Right lobe of liver (tissue), 6 donors: ENCODE results near the gene CDH13. TPM values are rescaled to one million over a fixed set of nuclear protein-coding genes. Genes with fewer than 3 reads are reported as not detected.

Experiments used
- ATAC-seq, 4 donors: fragments of 200-7000 bp; cut with Tn5 transposase; one replicate each; pipeline ENCODE4 v1.9.1; 2020; ENCODE audit warnings: mild to moderate bottlenecking in 4 of 4, moderate library complexity in 4 of 4
- DNase-seq, 3 donors: peaks; one replicate each; pipeline ENCODE4 v3.0.0-alpha.2; 2020
- H3K27ac ChIP-seq, 3 donors: fragments of 200-600 bp; one replicate each; pipeline ENCODE4 v1.8.0; 2022
- H3K27me3 ChIP-seq, 2 donors: fragments of 200-600 bp; one replicate each; pipeline ENCODE4 v1.8.0; 2022
- H3K36me3 ChIP-seq, 4 donors: fragments of 200-600 bp; sonication (generic) in 1 of 4; one replicate each; pipeline versions ENCODE4 v1.5.1 to v1.8.0; 2017 to 2022; ENCODE audit warnings: control low read depth in 1 of 4
- H3K4me1 ChIP-seq, 4 donors: fragments of 200-600 bp; sonication (generic) in 1 of 4; one replicate each; pipeline versions ENCODE4 v1.5.1 to v1.8.0; 2017 to 2022; ENCODE audit warnings: control low read depth in 1 of 4
- H3K4me3 ChIP-seq, 3 donors: fragments of 200-600 bp; one replicate each; pipeline ENCODE4 v1.8.0; 2022
- H3K9me3 ChIP-seq, 4 donors: fragments of 200-600 bp; sonication (generic) in 1 of 4; one replicate each; pipeline versions ENCODE4 v1.5.1 to v1.8.0; 2017 to 2022; ENCODE audit warnings: control low read depth in 1 of 4
- POLR2A ChIP-seq: fragments of 450-650 bp; IDR thresholded peaks from one replicate; pipeline ENCODE4 v1.6.1; 2017; ENCODE audit warnings: antibody characterized with exemption, mild to moderate bottlenecking
- WGBS: methylation state at CpG from one replicate; pipeline ENCODE4 v1.1.6; 2018; ENCODE audit warnings: low coverage, low lambda C conversion rate; ENCODE audit not compliant: insufficient coverage; ENCODE audit errors: missing lambda C conversion rate; 5-methylcytosine and 5-hydroxymethylcytosine counted together
- intact Hi-C, 2 donors: fragments of 100-400 bp; cut with DNase I; formaldehyde crosslinking; loops; one replicate each; pipeline versions ENCODE4 v1.11.2 to v1.14.1; 2022
- total RNA-seq, 6 experiments: library from RNA; depleted of rRNA in 2 of 6; stranded (reverse); fragments of >200 nt in 2 of 6; fragmentation: NEBNext Ultra II Directional in 3 of 6; extraction: Animal tissue kit (Norgen Biotek cat#: 25700) in 3 of 6; gene quantifications; one replicate each; pipeline versions ENCODE4 v1.1.0 to v1.2.4, GENCODE V29; 2016 to 2023
- TF ChIP-seq, protein P1 (sequence below), 4 donors: fragments of 200-600 bp in 3 of 4; fragments of 450-650 bp in 1 of 4; IDR thresholded peaks; one replicate each; pipeline versions ENCODE4 v1.5.1 to v1.8.0; 2016 to 2022; ENCODE audit warnings: antibody characterized with exemption in 4 of 4, mild to moderate bottlenecking in 2 of 4
- donor health status: DM: no; HTN: yes; CAD: no.
- donor health status: DM: no; HTN: no; CAD: no.
- donor health status: DM: no; HTN: no; CAD: no.
- donor health status: DM: no; HTN: yes; CAD: no.
- donor health status: DM: no; HTN: yes; CAD: no.

Gene CDH13
- total RNA-seq, 6 experiments from 2014 or later = 0.13 to 4.6 (median 0.49) TPM

GRCh38 chr16:82643936-82644630, 17.3 kb downstream of the CDH13 start:
- intact Hi-C loops = no loop called here
- WGBS = 55% methylated on average over 9 of the region's 10 CpGs
- no peaks in the 10 kb centered on the region for H3K36me3 ChIP-seq
- no peak overlapping the region for H3K4me3 ChIP-seq
- no peaks in the 10 kb centered on the region for H3K4me1 ChIP-seq
- ATAC-seq (no peak), DNase-seq (no peak)
- H3K27me3 ChIP-seq = no peaks in the 10 kb centered on the region
- no peaks in the 10 kb centered on the region for H3K9me3 ChIP-seq
- no peak overlapping the region for H3K27ac ChIP-seq
- TF ChIP-seq, protein P1, sequence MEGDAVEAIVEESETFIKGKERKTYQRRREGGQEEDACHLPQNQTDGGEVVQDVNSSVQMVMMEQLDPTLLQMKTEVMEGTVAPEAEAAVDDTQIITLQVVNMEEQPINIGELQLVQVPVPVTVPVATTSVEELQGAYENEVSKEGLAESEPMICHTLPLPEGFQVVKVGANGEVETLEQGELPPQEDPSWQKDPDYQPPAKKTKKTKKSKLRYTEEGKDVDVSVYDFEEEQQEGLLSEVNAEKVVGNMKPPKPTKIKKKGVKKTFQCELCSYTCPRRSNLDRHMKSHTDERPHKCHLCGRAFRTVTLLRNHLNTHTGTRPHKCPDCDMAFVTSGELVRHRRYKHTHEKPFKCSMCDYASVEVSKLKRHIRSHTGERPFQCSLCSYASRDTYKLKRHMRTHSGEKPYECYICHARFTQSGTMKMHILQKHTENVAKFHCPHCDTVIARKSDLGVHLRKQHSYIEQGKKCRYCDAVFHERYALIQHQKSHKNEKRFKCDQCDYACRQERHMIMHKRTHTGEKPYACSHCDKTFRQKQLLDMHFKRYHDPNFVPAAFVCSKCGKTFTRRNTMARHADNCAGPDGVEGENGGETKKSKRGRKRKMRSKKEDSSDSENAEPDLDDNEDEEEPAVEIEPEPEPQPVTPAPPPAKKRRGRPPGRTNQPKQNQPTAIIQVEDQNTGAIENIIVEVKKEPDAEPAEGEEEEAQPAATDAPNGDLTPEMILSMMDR (IDR thresholded peaks at IDR 0.05) = no peak
- TF ChIP-seq POLR2A = no peak

DNA sequence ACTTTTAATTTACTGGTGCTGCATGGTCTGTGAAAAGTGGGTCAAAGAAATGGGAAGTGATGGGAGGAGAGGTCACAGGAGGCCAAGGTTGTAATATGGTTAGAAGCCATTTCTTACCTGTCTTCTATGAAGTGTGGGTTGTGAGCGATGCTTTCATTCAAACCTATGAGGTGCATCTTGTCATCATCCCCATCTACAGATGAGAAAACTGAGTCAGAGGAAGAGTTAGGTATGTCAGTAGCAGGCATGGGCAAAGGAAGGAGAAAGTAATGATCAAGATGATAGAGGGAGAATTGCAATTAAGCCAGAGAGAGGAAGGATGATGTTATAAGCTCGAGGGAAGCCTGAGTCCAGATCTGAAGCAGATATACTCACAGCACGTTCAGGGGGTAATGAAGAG, 19.7 kb downstream of the CDH13 start:
- H3K9me3 ChIP-seq = no peaks in the 10 kb centered on the region
- intact Hi-C loops = no loop called here
- no peaks in the 10 kb centered on the region for H3K4me1 ChIP-seq
- no peak for TF ChIP-seq POLR2A
- TF ChIP-seq, protein P1 (IDR thresholded peaks at IDR 0.05) = no peak
- no peak overlapping the region for H3K27ac ChIP-seq
- no peak overlapping the region for H3K4me3 ChIP-seq
- H3K27me3 ChIP-seq = no peaks in the 10 kb centered on the region
- no peaks in the 10 kb centered on the region for H3K36me3 ChIP-seq
- no peak for DNase-seq
- ATAC-seq = no peak
- 57% methylated on average over 3 of the region's 3 CpGs for WGBS

DNA sequence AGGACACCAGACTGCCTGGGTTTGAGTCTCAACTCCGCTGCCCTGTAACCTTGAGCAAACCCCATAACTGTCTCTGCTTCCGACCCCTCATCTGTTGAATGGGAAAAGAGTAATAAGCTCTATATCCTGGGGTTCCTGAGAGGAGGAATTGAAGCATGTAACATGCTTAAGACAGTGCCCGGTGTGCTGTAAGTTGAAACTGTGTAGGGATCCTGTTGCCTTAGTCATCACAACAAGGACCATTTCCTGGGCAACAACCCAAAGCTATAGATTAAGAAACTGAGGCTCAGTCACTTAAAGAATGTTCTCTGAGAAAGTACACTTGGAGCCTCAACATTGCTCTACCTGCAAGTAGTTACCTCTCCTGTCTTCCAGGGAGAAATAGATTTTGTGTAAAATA, 23.0 kb downstream of the CDH13 start:
- Histone ChIP-seq H3K36me3 (no peaks in the 10 kb centered on the region), H3K27ac (no peak overlapping the region), H3K9me3 (no peaks in the 10 kb centered on the region), H3K27me3 (no peaks in the 10 kb centered on the region), H3K4me1 (no peaks in the 10 kb centered on the region), H3K4me3 (no peak overlapping the region)
- WGBS = 25% methylated on average over 2 of the region's 3 CpGs
- no peak for TF ChIP-seq POLR2A
- TF ChIP-seq, protein P1 (IDR thresholded peaks at IDR 0.05) = no peak
- DNase-seq = no peak
- no peak for ATAC-seq
- intact Hi-C loops = no loop called here

DNA sequence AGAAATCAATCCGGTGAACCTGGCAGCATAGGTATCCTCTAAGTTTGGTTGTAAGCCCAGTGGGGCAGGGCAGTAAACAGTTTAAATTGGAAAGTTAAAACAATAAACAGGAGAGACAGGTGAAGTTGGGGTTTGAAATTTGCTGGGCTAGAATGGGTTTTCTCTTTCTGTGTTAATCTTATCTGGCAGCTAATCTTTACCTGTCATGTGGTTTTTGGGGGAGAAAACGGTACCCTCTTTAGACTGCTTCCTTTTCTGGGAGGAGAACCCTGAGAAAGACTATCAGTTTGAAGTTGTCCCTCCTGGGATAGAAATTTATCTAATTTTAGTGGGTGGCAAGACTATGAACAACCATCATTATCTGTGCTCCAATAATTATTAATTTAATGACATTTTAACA, 24.0 kb downstream of the CDH13 start:
- ATAC-seq (no peak), DNase-seq (no peak)
- H3K4me1 ChIP-seq = no peaks in the 10 kb centered on the region
- H3K4me3 ChIP-seq = no peak overlapping the region
- intact Hi-C loops = no loop called here
- no peak overlapping the region for H3K27ac ChIP-seq
- H3K9me3 ChIP-seq = no peaks in the 10 kb centered on the region
- TF ChIP-seq, protein P1 (IDR thresholded peaks at IDR 0.05) = no peak
- no peak for TF ChIP-seq POLR2A
- no peaks in the 10 kb centered on the region for H3K27me3 ChIP-seq
- 17% methylated on average over 1 of the region's 2 CpGs for WGBS
- no peaks in the 10 kb centered on the region for H3K36me3 ChIP-seq
